NCI-H1092 (cell line): ENCODE measurements around the gene CAGE1.
"Not testable (repeated sequence)": the region's sequence is repeated elsewhere in the genome, so short reads cannot be mapped to it uniquely, and the experiment has no call there.

Experiments used
- DNase-seq: peaks from one replicate; lab custom pipeline; 2025; lab: John Stamatoyannopoulos, UW

The CAGE1 gene

GRCh38 chr6:7338031-7338430 is 51.5 kb downstream of the CAGE1 start:
- no peak for DNase-seq

GRCh38 chr6:7335519-7335918 is 54.0 kb downstream of the CAGE1 start:
- DNase-seq = no peak

GRCh38 chr6:7334685-7335084 is 54.9 kb downstream of the CAGE1 start:
- DNase-seq = no peak

- no peak for DNase-seq
Observed at GRCh38 chr6:7332090-7332745, 57.3 kb downstream of the CAGE1 start.

- DNase-seq = no peak
Observed at GRCh38 chr6:7331452-7331851, 58.1 kb downstream of the CAGE1 start.

- DNase-seq = no peak
Observed at GRCh38 chr6:7328243-7328642, 61.3 kb downstream of the CAGE1 start.

GRCh38 chr6:7325750-7326149 is 63.8 kb downstream of the CAGE1 start:
- DNase-seq = no peak

GRCh38 chr6:7324520-7324919 is 65.0 kb downstream of the CAGE1 start:
- no peak for DNase-seq

GRCh38 chr6:7323074-7323473 is 66.5 kb downstream of the CAGE1 start:
- no peak for DNase-seq

GRCh38 chr6:7321866-7322265 is 67.7 kb downstream of the CAGE1 start:
- not testable (repeated sequence) for DNase-seq

GRCh38 chr6:7319406-7319805 is 70.1 kb downstream of the CAGE1 start:
- DNase-seq = not testable (repeated sequence)

GRCh38 chr6:7317538-7317937 is 72.0 kb downstream of the CAGE1 start:
- DNase-seq = no peak

GRCh38 chr6:7316658-7317533 is 72.6 kb downstream of the CAGE1 start:
- DNase-seq = no peak

- DNase-seq = no peak
Observed at GRCh38 chr6:7315948-7316365, 73.6 kb downstream of the CAGE1 start.

GRCh38 chr6:7315087-7315947 is 74.2 kb downstream of the CAGE1 start:
- not testable (repeated sequence) for DNase-seq

- DNase-seq = no peak
Observed at GRCh38 chr6:7314414-7314813, 75.1 kb downstream of the CAGE1 start.

GRCh38 chr6:7313505-7314165 is 75.9 kb downstream of the CAGE1 start:
- no peak for DNase-seq

GRCh38 chr6:7312616-7313504 is 76.7 kb downstream of the CAGE1 start, which contains the start of gene SSR1:
SSR1 (minus strand) TSS chr6:7313199; CDS start chr6:7313120, 79 bp downstream.
- DNase-seq = peak; percentile 75

- DNase-seq = no peak
Observed at GRCh38 chr6:7311917-7312615, 77.5 kb downstream of the CAGE1 start.

GRCh38 chr6:7311176-7311575 is 78.4 kb downstream of the CAGE1 start:
- no peak for DNase-seq
